NK-92 (cell line): Measurements from ENCODE around the gene PPP1R37.

Source experiments
- DNase-seq: peaks from one replicate; lab custom pipeline; 2025; ENCODE audit not compliant: unreplicated experiment; lab: John Stamatoyannopoulos, UW

PPP1R37 gene

GRCh38 chr19:45070861-45071544 is 22.0 kb upstream of the PPP1R37 start:
- DNase-seq = no peak

GRCh38 chr19:45071545-45071938 is 21.4 kb upstream of the PPP1R37 start:
- DNase-seq = no peak

- DNase-seq = no peak
These were observed 20.8 kb upstream of the PPP1R37 start for GRCh38 chr19:45071969-45072790.

- no peak for DNase-seq
These were observed 18.2 kb upstream of the PPP1R37 start for GRCh38 chr19:45074744-45075300.

GRCh38 chr19:45075301-45076028 is 17.5 kb upstream of the PPP1R37 start:
- no peak for DNase-seq

- DNase-seq = no peak
These were observed 16.7 kb upstream of the PPP1R37 start, which contains the start of gene ZNF296 for GRCh38 chr19:45076029-45076850. Gene ZNF296, minus strand, starts transcription at chr19:45076478. Its CDS starts 105 bp downstream, at chr19:45076373.

- DNase-seq = no peak
These were observed 15.9 kb upstream of the PPP1R37 start for GRCh38 chr19:45076851-45077730.

- DNase-seq = no peak
These were observed 14.5 kb upstream of the PPP1R37 start for GRCh38 chr19:45078390-45079062.

GRCh38 chr19:45079063-45079910 is 13.7 kb upstream of the PPP1R37 start, which contains the start of gene GEMIN7:
Gene GEMIN7, plus strand, starts transcription at chr19:45079260. Its CDS starts 10,855 bp downstream, at chr19:45090115.
- no peak for DNase-seq

- no peak for DNase-seq
These were observed 13.0 kb upstream of the PPP1R37 start for GRCh38 chr19:45079911-45080370.

GRCh38 chr19:45082170-45082569 is 10.8 kb upstream of the PPP1R37 start:
- DNase-seq = no peak

- DNase-seq = no peak
These were observed 6.5 kb upstream of the PPP1R37 start for GRCh38 chr19:45086480-45086879.

GRCh38 chr19:45087531-45087930 is 5.4 kb upstream of the PPP1R37 start:
- no peak for DNase-seq

GRCh38 chr19:45090034-45090433 is 2.9 kb upstream of the PPP1R37 start:
- no peak for DNase-seq

GRCh38 chr19:45090606-45091005 is 2.4 kb upstream of the PPP1R37 start:
- no peak for DNase-seq

- DNase-seq = peak; percentile 81
These were observed 1.7 kb upstream of the PPP1R37 start for GRCh38 chr19:45091031-45091923.

GRCh38 chr19:45094137-45094536 is 1.2 kb downstream of the PPP1R37 start:
- DNase-seq = no peak
